Lung (tissue), 12 donors: ENCODE measurements around the gene PTPRE. TPM values are rescaled to one million over a fixed set of nuclear protein-coding genes. Genes with fewer than 3 reads are reported as not detected.

Experiments
- ATAC-seq: fragments of 200-7000 bp; cut with Tn5 transposase; one replicate; pipeline ENCODE4 v1.9.1; 2020; ENCODE audit warnings: moderate number of reproducible peaks; ENCODE audit not compliant: insufficient read depth, low FRiP score
- DNase-seq, 3 donors: peaks; one replicate each; pipeline ENCODE4 v3.0.0-alpha.2; 2013 to 2017
- H3K27ac ChIP-seq, 2 donors: one replicate each; pipeline ENCODE4 v1.5.1; 2013; ENCODE audit warnings: mild to moderate bottlenecking in 2 of 2, moderate library complexity in 2 of 2, control low read depth in 1 of 2, inconsistent platforms in 1 of 2, low read depth in 1 of 2, low read length in 1 of 2
- H3K27me3 ChIP-seq, 3 donors: one replicate each; pipeline ENCODE4 v1.5.1; 2013; ENCODE audit warnings: low read length in 2 of 3; ENCODE audit not compliant: control insufficient read depth in 3 of 3, insufficient read depth in 3 of 3
- H3K36me3 ChIP-seq, 4 donors: one replicate each; pipeline ENCODE4 v1.5.1; 2013; ENCODE audit warnings: low read length in 4 of 4, mild to moderate bottlenecking in 1 of 4, moderate library complexity in 1 of 4; ENCODE audit not compliant: control insufficient read depth in 4 of 4, insufficient read depth in 4 of 4
- H3K4me1 ChIP-seq, 5 donors: one replicate each; pipeline ENCODE4 v1.5.1; 2013; ENCODE audit warnings: low read length in 5 of 5, mild to moderate bottlenecking in 2 of 5, moderate library complexity in 1 of 5; ENCODE audit not compliant: control insufficient read depth in 5 of 5, insufficient read depth in 5 of 5
- H3K4me3 ChIP-seq: one replicate; pipeline ENCODE4 v1.5.1; 2013; ENCODE audit warnings: mild to moderate bottlenecking, control low read depth, moderate library complexity
- H3K9ac ChIP-seq, 2 donors: one replicate each; pipeline ENCODE4 v1.5.1; 2013; ENCODE audit warnings: low read length in 2 of 2, control low read depth in 1 of 2; ENCODE audit not compliant: insufficient read depth in 1 of 2
- H3K9me3 ChIP-seq, 4 donors: one replicate each; pipeline ENCODE4 v1.5.1; 2013; ENCODE audit warnings: low read length in 3 of 4, mild to moderate bottlenecking in 1 of 4, moderate library complexity in 1 of 4; ENCODE audit not compliant: control insufficient read depth in 4 of 4, insufficient read depth in 3 of 4
- CTCF ChIP-seq: IDR thresholded peaks from 2 replicates; pipeline ENCODE4 v1.5.1; 2012; ENCODE audit warnings: mild to moderate bottlenecking; ENCODE audit errors: control extremely low read depth, extremely low read depth
- WGBS, 2 donors: extraction: QIAGEN DNeasy Blood & Tissue Kit; methylation state at CpG; one replicate each; pipeline ENCODE4 v1.1.7; 2013; 5-methylcytosine and 5-hydroxymethylcytosine counted together
- polyA plus RNA-seq, 2 donors: library from polyadenylated mRNA; stranded (reverse); fragments of 200-250 nt; gene quantifications; one replicate each; pipeline ENCODE4 v1.2.1, GENCODE V29; 2013
- total RNA-seq, 2 donors: library from RNA; depleted of rRNA in 1 of 2; stranded (reverse); fragments of >200 nt in 1 of 2; gene quantifications; one replicate each; pipeline ENCODE4 v1.2.1, GENCODE V29; 2014 to 2021
- donor health status: control.
- donor health status: control.
- donor health status: Bipolar disorder and iron deficiency.
- donor health status: healthy.
- donor health status: DM: yes; HTN: yes; CAD: no.

The PTPRE gene
- total and polyA plus RNA-seq, 4 donors, result 15.5 to 68.7 (median 36.5) TPM

DNA sequence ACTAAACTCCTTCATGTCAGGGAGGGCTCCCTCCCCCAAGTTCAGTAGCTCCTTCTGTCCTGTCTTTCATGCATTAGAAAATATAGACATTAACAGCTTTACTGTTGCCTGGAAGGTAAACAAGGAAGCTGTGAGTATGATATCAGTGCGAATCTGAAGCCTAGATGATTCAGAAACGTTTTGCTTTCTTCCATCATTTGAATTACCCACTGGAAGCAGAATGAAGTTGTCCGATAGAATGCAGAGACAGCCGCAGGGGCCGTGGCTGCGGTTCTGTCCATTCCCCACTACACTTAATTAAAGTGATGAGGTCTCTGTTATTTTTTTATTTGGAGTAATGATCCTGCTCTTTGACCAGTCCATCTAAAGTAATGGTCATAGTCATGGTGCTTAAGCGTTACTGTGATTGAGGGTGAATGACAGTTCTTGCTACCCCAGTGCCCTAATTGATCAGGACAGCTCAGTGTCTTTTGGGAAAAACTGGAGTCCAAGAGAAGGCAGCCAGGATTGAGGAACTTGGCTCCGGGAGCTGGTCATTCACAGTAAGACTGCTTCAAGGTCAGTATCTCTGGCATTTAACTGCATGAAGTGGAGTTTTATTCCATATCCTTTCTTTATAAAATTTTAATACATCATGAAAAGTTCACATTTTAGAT lies 69.9 kb downstream of the PTPRE start:
- ATAC-seq, result no peak
- Histone ChIP-seq H3K36me3 (no peaks in the 10 kb centered on the region), H3K27ac (peak overlapping the region; percentile 12 to 71), H3K9ac (no peak overlapping the region), H3K4me1 (peaks cover 0 to 26% (median 21%) of the 10 kb centered on the region in 5 donors), H3K4me3 (no peak overlapping the region), H3K9me3 (peaks cover 0 to 2% (median 0%) of the 10 kb centered on the region in 4 donors), H3K27me3 (no peaks in the 10 kb centered on the region)
- no peak for DNase-seq
- no peak for TF ChIP-seq CTCF
- 44 to 71% methylated on average over 8 of the region's 8 CpGs for WGBS, 2 donors

DNA sequence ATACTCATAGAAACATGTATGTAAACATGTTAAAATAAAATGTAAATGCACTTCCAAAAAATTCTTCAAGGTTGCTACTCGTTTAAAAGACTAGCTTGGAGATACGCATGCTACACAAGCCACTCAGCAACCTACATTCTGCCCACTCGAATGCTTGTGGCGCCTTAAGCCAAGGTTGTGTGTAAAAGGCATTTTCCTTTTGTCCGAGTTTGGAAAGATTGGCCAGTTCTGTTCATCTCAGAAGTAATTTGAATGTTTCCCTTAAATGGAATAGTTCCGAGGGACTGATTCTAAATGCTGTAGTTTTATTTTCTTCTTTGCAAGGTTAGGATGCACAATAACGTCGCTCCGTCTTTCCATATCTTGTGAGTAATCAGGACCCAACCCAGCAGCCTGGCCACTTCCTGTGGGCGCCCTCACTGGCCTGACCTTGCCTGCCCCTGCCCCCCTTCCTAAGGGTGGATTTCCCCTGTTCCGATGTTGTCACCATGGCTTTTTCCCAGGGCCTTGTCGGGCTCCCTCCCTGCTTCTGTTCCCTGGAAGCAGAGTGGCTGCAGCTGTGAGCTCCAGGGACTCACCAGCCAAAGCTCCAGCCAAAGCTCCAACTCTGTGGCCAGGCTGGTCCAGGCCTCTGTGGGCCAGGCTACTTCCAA lies 70.6 kb downstream of the PTPRE start:
- Histone ChIP-seq H3K9me3 (peaks cover 0 to 2% (median 0%) of the 10 kb centered on the region in 4 donors), H3K36me3 (no peaks in the 10 kb centered on the region), H3K27me3 (no peaks in the 10 kb centered on the region), H3K9ac (peak overlapping the region in 1 of 2 donors; percentile 36), H3K27ac (peak overlapping the region; percentile 29 to 76), H3K4me3 (no peak overlapping the region), H3K4me1 (peaks cover 0 to 23% (median 21%) of the 10 kb centered on the region in 5 donors)
- WGBS, 2 donors, result 19 to 37% methylated on average over 12 of the region's 12 CpGs
- ATAC-seq (peak; percentile 85), DNase-seq (peak; percentile 62 to 79 (median 67))
- no peak for TF ChIP-seq CTCF

GRCh38 chr10:127978481-127978880 lies 71.6 kb downstream of the PTPRE start:
- peaks cover 0 to 2% (median 0%) of the 10 kb centered on the region in 4 donors for H3K9me3 ChIP-seq
- H3K9ac ChIP-seq, result no peak overlapping the region
- no peak for ATAC-seq
- H3K36me3 ChIP-seq, result no peaks in the 10 kb centered on the region
- peak overlapping the region; percentile 5 to 29 for H3K27ac ChIP-seq
- TF ChIP-seq CTCF, result no peak
- no peak overlapping the region for H3K4me3 ChIP-seq
- no peak for DNase-seq
- H3K27me3 ChIP-seq, result no peaks in the 10 kb centered on the region
- peaks cover 0 to 26% (median 21%) of the 10 kb centered on the region in 5 donors for H3K4me1 ChIP-seq
- WGBS, 2 donors, result 95% methylated on average over 9 of the region's 9 CpGs
